Keratinocyte (primary cell): ENCODE measurements around the gene SS18. TPM values are rescaled to one million over a fixed set of nuclear protein-coding genes. Genes with fewer than 3 reads are reported as not detected.
A peak's percentile ranks its signal among the peaks of the same experiment; 100 is the strongest.

Experiments
- DNase-seq: peaks from one replicate; pipeline ENCODE4 v3.0.0-alpha.2; 2011; ENCODE audit warnings: low read depth, missing footprints, low spot score
- FAIRE-seq: peaks from 2 replicates; lab custom pipeline; 2011; peaks lifted over from hg19 to GRCh38; lab: Jason Lieb, UNC
- H2AFZ ChIP-seq: 2 replicates; pipeline ENCODE4 v1.6.0; 2012; ENCODE audit warnings: low read length, control low read depth, inconsistent platforms; ENCODE audit not compliant: control insufficient read depth
- H3K27ac ChIP-seq: 2 replicates; pipeline ENCODE4 v1.5.1; 2011; ENCODE audit warnings: low read length; ENCODE audit not compliant: control insufficient read depth, insufficient read depth
- H3K27me3 ChIP-seq: 3 replicates; pipeline ENCODE4 v1.6.0; 2011; ENCODE audit warnings: low read length; ENCODE audit not compliant: control insufficient read depth, insufficient read depth; ENCODE audit errors: extremely low read depth
- H3K36me3 ChIP-seq, 2 experiments: 2 replicates in 1 of 2; 3 replicates in 1 of 2; pipeline ENCODE4 v1.5.1; 2011; ENCODE audit warnings: low read length in 2 of 2, mild to moderate bottlenecking in 1 of 2; ENCODE audit not compliant: control insufficient read depth in 2 of 2, insufficient read depth in 2 of 2; ENCODE audit errors: extremely low read depth in 1 of 2
- H3K4me1 ChIP-seq: 3 replicates; pipeline ENCODE4 v1.5.1; 2011; ENCODE audit warnings: low read length; ENCODE audit not compliant: control insufficient read depth, insufficient read depth; ENCODE audit errors: extremely low read depth
- H3K4me2 ChIP-seq: 3 replicates; pipeline ENCODE4 v1.6.0; 2011; ENCODE audit warnings: low read depth, low read length; ENCODE audit not compliant: control insufficient read depth, insufficient read depth; ENCODE audit errors: extremely low read depth
- H3K4me3 ChIP-seq, 3 experiments: fragments of 200-600 bp in 1 of 3; sonication (generic) in 1 of 3; 2 replicates in 2 of 3; 3 replicates in 1 of 3; pipeline ENCODE4 v1.5.1; 2011 to 2016; ENCODE audit warnings: low read length in 3 of 3, mild to moderate bottlenecking in 3 of 3, control low read depth in 2 of 3, inconsistent platforms in 1 of 3, low read depth in 1 of 3, mixed read lengths in 1 of 3, mixed run types in 1 of 3, moderate library complexity in 1 of 3; ENCODE audit not compliant: control insufficient read depth in 2 of 3, insufficient read depth in 2 of 3; ENCODE audit errors: extremely low read depth in 1 of 3
- H3K79me2 ChIP-seq: 2 replicates; pipeline ENCODE4 v1.6.0; 2012; ENCODE audit warnings: low read length; ENCODE audit not compliant: control insufficient read depth, insufficient read depth
- H3K9ac ChIP-seq: 3 replicates; pipeline ENCODE4 v1.6.0; 2011; ENCODE audit warnings: low read length; ENCODE audit not compliant: control insufficient read depth, insufficient read depth; ENCODE audit errors: extremely low read depth
- H3K9me1 ChIP-seq: 3 replicates; pipeline ENCODE4 v1.6.0; 2011; ENCODE audit warnings: low read length; ENCODE audit not compliant: control insufficient read depth, insufficient read depth; ENCODE audit errors: extremely low read depth
- H3K9me3 ChIP-seq: 2 replicates; pipeline ENCODE4 v1.5.1; 2012; ENCODE audit warnings: low read depth, low read length; ENCODE audit not compliant: control insufficient read depth
- H4K20me1 ChIP-seq: 3 replicates; pipeline ENCODE4 v1.6.0; 2011; ENCODE audit warnings: low read length; ENCODE audit not compliant: control insufficient read depth, insufficient read depth; ENCODE audit errors: extremely low read depth
- CTCF ChIP-seq, 3 experiments: IDR thresholded peaks in 1 of 3; conservative IDR thresholded peaks in 1 of 3; optimal IDR thresholded peaks in 1 of 3; 2 replicates in 2 of 3; 3 replicates in 1 of 3; pipeline versions ENCODE3 to v1.5.1; 2011; ENCODE audit warnings: low read length in 3 of 3, mild to moderate bottlenecking in 3 of 3, moderate library complexity in 2 of 3, control low read depth in 1 of 3, inconsistent platforms in 1 of 3; ENCODE audit not compliant: insufficient read depth in 2 of 3; ENCODE audit errors: extremely low read depth in 1 of 3
- EZH2 ChIP-seq: IDR thresholded peaks from one replicate; pipeline ENCODE4 v1.6.1; 2012; ENCODE audit warnings: inconsistent platforms, mild to moderate bottlenecking, low read length, moderate library complexity
- dilution Hi-C: fragments of 300-500 bp; cut with MboI; formaldehyde crosslinking; loops from one replicate; pipeline ENCODE4 v1.7.0; 2020; ENCODE audit warnings: low sequenced_read_pairs; ENCODE audit not compliant: extremely low pct_ligation_motif_present
- polyA plus RNA-seq, 5 experiments: library from polyadenylated mRNA; depleted of rRNA in 3 of 5; stranded (reverse) in 3 of 5; stranded (forward) in 1 of 5; unstranded in 1 of 5; fragments of >200 nt; gene quantifications; 1 replicate in 1 of 5; 2 replicates in 3 of 5; 3 replicates in 1 of 5; pipeline versions ENCODE4 v1.2.1 to v1.2.3, GENCODE V29; 2011 to 2012; ENCODE audit warnings: missing spikeins in 2 of 5, low read depth in 1 of 5, low replicate concordance in 1 of 5

The SS18 gene
- polyA plus RNA-seq, 1 donor (not counting 4 experiments of a cell fraction or from before 2014, with no cell fraction given): 140 TPM

DNA sequence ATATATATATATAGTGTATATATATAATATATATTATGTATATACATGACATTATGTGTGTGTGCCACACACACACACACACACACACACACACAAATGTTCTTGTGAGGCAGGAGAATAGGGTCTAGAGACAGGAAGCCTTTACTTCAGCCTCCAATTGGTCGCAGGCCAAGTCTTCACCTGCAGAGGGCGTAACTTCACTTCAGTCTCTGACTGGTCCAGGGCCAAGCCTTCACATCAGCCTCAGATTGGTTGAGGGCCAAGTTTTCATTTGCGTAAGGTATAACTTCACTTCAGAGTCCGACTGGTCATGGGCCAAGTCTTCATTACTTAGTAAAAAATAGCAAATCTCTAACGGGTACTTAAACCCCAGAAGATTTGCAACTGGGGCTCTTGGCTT is 13.2 kb upstream of the SS18 start:
- TF ChIP-seq EZH2 (no peak), CTCF (optimal IDR thresholded peaks at IDR 0.05 in 1 of 3, IDR thresholded peaks at IDR 0.05 in 1 of 3, conservative IDR thresholded peaks at IDR 0.05 in 1 of 3; ENCODE audit: extremely low read depth in 1 of 3, insufficient read depth in 2 of 3, low read length in 3 of 3) (peak; percentile 27 to 60 (median 54))

DNA sequence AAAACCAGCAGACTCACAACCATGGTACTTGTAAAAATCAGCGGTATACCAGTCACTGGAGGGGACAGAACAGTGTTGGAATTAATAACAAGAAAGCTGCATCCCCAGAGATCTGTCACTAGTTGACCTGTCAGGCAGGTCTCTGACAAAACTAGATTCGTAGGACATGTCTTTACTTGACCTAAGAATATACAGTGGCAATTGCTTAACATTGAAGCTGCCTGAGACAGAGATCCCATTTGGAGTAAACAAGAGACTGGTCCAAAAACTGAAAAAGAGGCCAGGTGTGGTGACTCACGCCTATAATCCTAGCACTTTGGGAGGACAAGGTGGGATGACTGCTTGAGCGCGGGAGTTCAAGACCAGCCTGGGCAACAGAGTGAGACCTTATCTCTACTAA is 7.2 kb upstream of the SS18 start:
- H3K4me3 ChIP-seq: no peak overlapping the region
- dilution Hi-C loops: no loop called here

More for the DNA sequence above, 13.2 kb upstream of the SS18 start:
- Histone ChIP-seq H3K9me3 (no peaks in the 10 kb centered on the region), H3K4me1 (no peaks in the 10 kb centered on the region), H2AFZ (no peak overlapping the region), H4K20me1 (no peaks in the 10 kb centered on the region), H3K9me1 (no peaks in the 10 kb centered on the region), H3K79me2 (no peaks in the 10 kb centered on the region), H3K27ac (no peak overlapping the region), H3K4me2 (no peak overlapping the region), H3K27me3 (no peaks in the 10 kb centered on the region), H3K4me3 (no peak overlapping the region), H3K36me3 (no peaks in the 10 kb centered on the region), H3K9ac (no peak overlapping the region)
- no peak for FAIRE-seq
- DNase-seq: no peak
- dilution Hi-C loops: no loop called here

More for the DNA sequence above, 7.2 kb upstream of the SS18 start:
- no peak for TF ChIP-seq CTCF (optimal IDR thresholded peaks at IDR 0.05 in 1 of 3, IDR thresholded peaks at IDR 0.05 in 1 of 3, conservative IDR thresholded peaks at IDR 0.05 in 1 of 3; ENCODE audit: extremely low read depth in 1 of 3, insufficient read depth in 2 of 3, low read length in 3 of 3)
- TF ChIP-seq EZH2: no peak
- H3K27me3 ChIP-seq: no peaks in the 10 kb centered on the region
- no peaks in the 10 kb centered on the region for H3K79me2 ChIP-seq
- FAIRE-seq (peak; percentile 74), DNase-seq (no peak)
- H3K27ac ChIP-seq: no peak overlapping the region
- no peaks in the 10 kb centered on the region for H3K9me3 ChIP-seq
- H2AFZ ChIP-seq: no peak overlapping the region
- H3K9ac ChIP-seq: no peak overlapping the region
- H3K4me2 ChIP-seq: no peak overlapping the region
- H3K36me3 ChIP-seq: no peaks in the 10 kb centered on the region
- H3K9me1 ChIP-seq: no peaks in the 10 kb centered on the region
- H4K20me1 ChIP-seq: no peaks in the 10 kb centered on the region
- H3K4me1 ChIP-seq: peaks cover 4% of the 10 kb centered on the region
